ENCODE results near the gene CALCOCO1.

DNA sequence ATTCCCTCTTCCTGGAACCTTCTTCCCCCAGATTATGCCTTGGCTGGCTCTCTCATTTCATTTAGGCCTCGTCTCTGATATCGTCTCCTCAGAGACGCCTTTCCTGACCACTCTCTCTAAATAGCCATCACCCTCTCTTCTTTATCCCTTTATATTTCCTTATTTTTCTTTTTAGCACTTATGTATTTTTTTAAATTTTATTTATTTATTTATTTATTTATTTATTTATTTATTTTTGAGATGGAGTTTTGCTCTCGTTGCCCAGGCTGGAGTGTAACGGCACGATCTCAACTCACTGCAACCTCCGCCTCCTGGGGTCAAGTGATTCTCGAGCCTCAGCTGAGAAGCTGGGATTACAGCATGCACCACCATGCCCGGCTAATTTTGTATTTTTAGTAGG lies 43.3 kb downstream of the CALCOCO1 start:
- TF ChIP-seq, protein P1, sequence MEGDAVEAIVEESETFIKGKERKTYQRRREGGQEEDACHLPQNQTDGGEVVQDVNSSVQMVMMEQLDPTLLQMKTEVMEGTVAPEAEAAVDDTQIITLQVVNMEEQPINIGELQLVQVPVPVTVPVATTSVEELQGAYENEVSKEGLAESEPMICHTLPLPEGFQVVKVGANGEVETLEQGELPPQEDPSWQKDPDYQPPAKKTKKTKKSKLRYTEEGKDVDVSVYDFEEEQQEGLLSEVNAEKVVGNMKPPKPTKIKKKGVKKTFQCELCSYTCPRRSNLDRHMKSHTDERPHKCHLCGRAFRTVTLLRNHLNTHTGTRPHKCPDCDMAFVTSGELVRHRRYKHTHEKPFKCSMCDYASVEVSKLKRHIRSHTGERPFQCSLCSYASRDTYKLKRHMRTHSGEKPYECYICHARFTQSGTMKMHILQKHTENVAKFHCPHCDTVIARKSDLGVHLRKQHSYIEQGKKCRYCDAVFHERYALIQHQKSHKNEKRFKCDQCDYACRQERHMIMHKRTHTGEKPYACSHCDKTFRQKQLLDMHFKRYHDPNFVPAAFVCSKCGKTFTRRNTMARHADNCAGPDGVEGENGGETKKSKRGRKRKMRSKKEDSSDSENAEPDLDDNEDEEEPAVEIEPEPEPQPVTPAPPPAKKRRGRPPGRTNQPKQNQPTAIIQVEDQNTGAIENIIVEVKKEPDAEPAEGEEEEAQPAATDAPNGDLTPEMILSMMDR (IDR thresholded peaks at IDR 0.05), result no peak
- TF ChIP-seq POLR2A (IDR thresholded peaks at IDR 0.05), result no peak
